Measurements from ENCODE around the gene MYO1D.

DNA sequence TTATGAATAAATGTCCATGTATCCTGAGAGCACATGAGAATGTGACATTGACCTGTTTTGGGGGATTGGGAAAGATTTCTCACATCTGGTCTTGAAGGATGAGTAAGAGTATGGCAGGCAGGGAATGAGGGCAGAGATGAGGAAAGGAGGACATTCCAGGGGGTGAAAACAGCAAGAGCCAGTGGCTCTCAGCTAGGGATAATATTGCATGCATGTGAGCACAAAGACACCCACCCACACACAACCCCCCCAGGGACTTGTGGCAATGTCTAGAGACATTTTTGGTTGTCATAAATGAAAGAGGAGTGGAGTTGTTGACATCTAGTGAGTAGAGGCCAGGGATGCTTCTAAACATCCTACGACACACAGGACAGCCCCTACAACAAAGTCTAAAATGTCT is 6.0 kb downstream of the MYO1D start:
- TF ChIP-seq CTCF (IDR thresholded peaks at IDR 0.05) (no peak), POLR2A (IDR thresholded peaks at IDR 0.05) (no peak)
